ENCODE results near the gene HELLS. TPM values are rescaled to one million over a fixed set of nuclear protein-coding genes. Genes with fewer than 3 reads are reported as not detected.
A peak's percentile ranks its signal among the peaks of the same experiment; 100 is the strongest.

HELLS gene
- 13.5 and 17.3 TPM in 2 replicates for polyA plus RNA-seq (2012; rRNA removed)
- 11.4 and 12.5 TPM in 2 replicates for polyA plus RNA-seq (2012; cell fraction: cytosol; rRNA removed)
- polyA plus RNA-seq (2012; cell fraction: nucleus; rRNA removed): 19.5 and 21.2 TPM in 2 replicates

GRCh38 chr10:94545391-94546048, at the start of gene HELLS:
HELLS (plus strand) TSS chr10:94545788; CDS start chr10:94545922, 134 bp downstream.
- H3K36me3 ChIP-seq (replicated peaks in 1 of 2; ENCODE audit: control insufficient read depth in 1 of 2, insufficient read depth in 2 of 2, low read length in 1 of 2): peaks cover 0 to 4% of the 10 kb centered on the region in 2 experiments
- peaks cover 21% of the 10 kb centered on the region for H3F3A ChIP-seq (replicated peaks; ENCODE audit: insufficient read depth)
- H4K20me1 ChIP-seq (ENCODE audit: insufficient read depth): no peaks in the 10 kb centered on the region
- 1% methylated on average over 30 of the region's 48 CpGs for WGBS (ENCODE audit: low lambda C conversion rate)
- H3K27me3 ChIP-seq (ENCODE audit: insufficient read depth): no peaks in the 10 kb centered on the region
- peak within 1 kb of the TSS; percentile 100 for H2AFZ ChIP-seq (ENCODE audit: low read depth)
- no peaks in the 10 kb centered on the region; a peak in 2 of 4 replicates for H3K4me1 ChIP-seq (ENCODE audit: control insufficient read depth in 1 of 2, insufficient read depth in 2 of 2, low read depth in 1 of 2, low read length in 1 of 2)
- H3K4me2 ChIP-seq: peak within 1 kb of the TSS; percentile 99
- DNase-seq: peak; percentile 91
- ChIA-PET POLR2A (no interaction called here), CTCF (interaction anchor here (0.7 kb wide), 1 partner anchor 15 kb away, joined by 3 read pairs; no protein-coding TSS in a partner anchor)
- H3K4me3 ChIP-seq (ENCODE audit: low read depth in 2 of 2, low read length in 1 of 2): peak within 1 kb of the TSS; percentile 59 to 98
- H3K79me2 ChIP-seq (ENCODE audit: insufficient read depth): peaks cover 44% of the 10 kb centered on the region
- peak within 1 kb of the TSS; percentile 83 to 95 for H3K27ac ChIP-seq (ENCODE audit: low read depth in 2 of 2, low read length in 1 of 2)
- no peaks in the 10 kb centered on the region for H3K9me3 ChIP-seq
- H3K9me2 ChIP-seq: no peaks in the 10 kb centered on the region
- H3K9ac ChIP-seq: peak within 1 kb of the TSS; percentile 92
- TF ChIP-seq EZH2phosphoT487 (IDR thresholded peaks at IDR 0.05; ENCODE audit: borderline replicate concordance, low read depth): no peak
- peak; percentile 95 for TF ChIP-seq SIN3A (IDR thresholded peaks at IDR 0.05; ENCODE audit: borderline replicate concordance, low read depth, low read length)
- TF ChIP-seq CHD2 (IDR thresholded peaks at IDR 0.05; ENCODE audit: low read length, partially characterized antibody): peak; percentile 98
- TF ChIP-seq RXRA (IDR thresholded peaks at IDR 0.05; ENCODE audit: borderline replicate concordance, low read depth): no peak
- peak; percentile 97 for TF ChIP-seq ZBTB33 (IDR thresholded peaks at IDR 0.05; ENCODE audit: borderline replicate concordance, low read depth)
- TF ChIP-seq MXI1 (IDR thresholded peaks at IDR 0.05; ENCODE audit: low read depth, low read length): peak; percentile 52; the same call in 1 of the 2 replicates
- no peak for TF ChIP-seq USF1 (IDR thresholded peaks at IDR 0.05; ENCODE audit: borderline replicate concordance, low read depth)
- no peak for TF ChIP-seq GABPA (IDR thresholded peaks at IDR 0.05; ENCODE audit: low read depth)
- no peak for TF ChIP-seq IRF3 (IDR thresholded peaks at IDR 0.05; ENCODE audit: low read depth, low read length)
- no peak for TF ChIP-seq NRF1 (IDR thresholded peaks at IDR 0.05; ENCODE audit: low read depth, low read length)
- no peak for TF ChIP-seq TEAD4 (IDR thresholded peaks at IDR 0.05; ENCODE audit: borderline replicate concordance, insufficient read depth)
- no peak; the same call in 1 of the 2 replicates for TF ChIP-seq PBX3 (IDR thresholded peaks at IDR 0.05)
- no peak for TF ChIP-seq NFIC (IDR thresholded peaks at IDR 0.05; ENCODE audit: borderline replicate concordance)
- no peak for TF ChIP-seq RAD21 (IDR thresholded peaks at IDR 0.05; ENCODE audit: low read length)
- TF ChIP-seq CTCF (IDR thresholded peaks at IDR 0.05): no peak
- no peak for TF ChIP-seq FOSL2 (IDR thresholded peaks at IDR 0.05; ENCODE audit: borderline replicate concordance, low read depth)
- TF ChIP-seq TAF1 (IDR thresholded peaks at IDR 0.05; ENCODE audit: borderline replicate concordance, low read depth, low read length): peak; percentile 59; the same call in 1 of the 2 replicates
- TF ChIP-seq YY1 (IDR thresholded peaks at IDR 0.05; ENCODE audit: low read depth): peak; percentile 60; the same call in 1 of the 2 replicates
- TF ChIP-seq EP300 (IDR thresholded peaks at IDR 0.05; ENCODE audit: borderline replicate concordance in 1 of 2, low read depth in 1 of 2, low read length in 1 of 2): no peak
- TF ChIP-seq RFX5 (IDR thresholded peaks at IDR 0.05; ENCODE audit: low read length): no peak
- no peak for TF ChIP-seq FOXM1 (IDR thresholded peaks at IDR 0.05; ENCODE audit: low read depth)
- no peak for TF ChIP-seq JUND (IDR thresholded peaks at IDR 0.05)
- TF ChIP-seq SMC3 (IDR thresholded peaks at IDR 0.05; ENCODE audit: low read depth, low read length): no peak
- TF ChIP-seq USF2 (IDR thresholded peaks at IDR 0.05; ENCODE audit: borderline replicate concordance, low read depth, low read length): no peak
- 0 out of 2 replicates have a peak, but pooled peaks have one; percentile 29 for TF ChIP-seq FOXJ3 (CRISPR knock-in tag; IDR thresholded peaks at IDR 0.05)
